NK-92 (cell line): ENCODE data around the gene STOML2.

ENCODE experiments used
- DNase-seq: peaks from one replicate; lab custom pipeline; 2025; ENCODE audit not compliant: unreplicated experiment; lab: John Stamatoyannopoulos, UW

STOML2 gene

GRCh38 chr9:35107297-35108290, 4.7 kb upstream of the STOML2 start:
- no peak for DNase-seq

- no peak for DNase-seq
Measured at GRCh38 chr9:35106343-35106730, 3.4 kb upstream of the STOML2 start.

DNA sequence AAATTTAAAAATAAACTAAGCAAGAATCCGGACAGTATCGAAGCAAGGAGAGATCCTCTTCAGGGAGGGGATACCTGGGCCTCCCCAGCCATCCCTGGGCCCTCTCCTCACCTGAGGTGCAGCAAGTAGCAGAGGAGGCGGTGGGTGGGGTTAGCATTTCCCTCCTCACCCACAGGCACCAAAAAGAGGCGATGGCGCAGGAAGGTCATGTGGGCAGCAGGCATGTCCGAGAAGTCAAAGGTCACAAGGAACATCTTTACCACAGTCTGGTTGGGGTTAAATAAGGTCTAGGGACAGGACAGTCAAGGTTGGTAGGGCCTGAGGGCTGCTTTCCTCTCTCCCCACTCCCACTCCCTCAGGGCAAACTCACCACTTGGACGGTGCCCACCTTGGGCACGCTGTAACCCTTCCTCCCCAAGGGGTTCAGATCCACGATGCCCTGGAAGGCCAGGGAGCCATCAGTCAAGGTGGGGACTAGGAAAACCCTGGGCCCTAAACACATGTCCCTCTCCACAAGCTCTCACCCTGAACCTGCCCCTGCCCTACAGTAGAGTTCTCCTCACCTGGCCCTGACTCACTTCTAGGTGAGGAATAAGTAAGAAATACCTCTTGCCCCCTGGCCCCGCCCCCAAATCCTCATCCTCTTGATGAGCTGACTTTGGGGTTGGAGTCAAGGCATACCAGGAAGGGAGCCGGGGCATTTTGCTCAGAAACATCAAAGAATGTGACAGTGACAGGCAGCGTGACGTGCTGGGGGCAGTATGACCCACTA, 2.8 kb upstream of the STOML2 start:
- no peak for DNase-seq

DNA sequence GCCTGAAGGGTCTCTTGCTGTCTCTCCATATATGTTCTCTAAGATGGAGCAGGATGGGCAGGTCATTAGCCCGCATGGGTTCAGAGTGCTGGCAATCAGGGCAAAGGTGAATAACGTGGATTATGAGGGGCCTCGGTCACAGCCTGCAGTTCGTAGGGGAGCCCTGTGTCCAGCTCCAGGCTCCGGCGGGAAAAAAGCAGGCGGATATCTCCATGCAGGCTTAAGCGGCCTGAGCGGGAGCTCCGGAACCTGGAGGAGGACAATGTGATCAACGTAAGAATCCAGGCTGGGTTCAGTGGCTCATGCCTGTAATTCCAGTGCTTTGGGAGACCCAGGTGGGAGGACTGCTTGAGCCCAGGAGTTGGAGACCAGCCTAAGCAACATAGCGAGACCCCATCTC, 2.2 kb upstream of the STOML2 start:
- DNase-seq: no peak

- no peak for DNase-seq
Measured at GRCh38 chr9:35104586-35104985, 1.7 kb upstream of the STOML2 start.

DNA sequence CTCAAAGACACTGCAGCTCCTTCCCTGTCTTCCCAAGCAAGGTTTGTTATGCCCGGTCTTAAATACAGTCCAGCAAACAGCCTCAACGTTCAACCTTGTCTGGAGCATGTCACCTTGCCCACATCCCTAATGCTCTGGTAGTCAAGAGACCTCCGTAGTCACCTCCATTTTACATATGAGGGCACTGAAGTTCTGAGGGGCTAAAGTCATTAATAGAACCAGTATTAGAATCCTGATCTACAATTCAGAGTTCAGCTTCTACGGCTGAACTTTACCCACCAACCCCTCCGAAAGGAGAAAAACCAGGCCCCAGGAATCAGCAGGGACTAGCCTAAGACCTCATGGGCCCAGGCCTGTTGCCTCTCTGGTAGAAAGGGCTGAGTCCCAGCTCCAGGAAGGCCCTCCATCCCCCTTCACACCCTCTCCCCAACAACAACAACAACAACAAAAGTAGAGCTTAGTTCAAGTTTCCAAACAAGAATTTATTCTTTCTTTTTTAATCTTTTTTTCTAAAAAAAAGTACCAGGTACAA, 795 bp upstream of the STOML2 start:
- no peak for DNase-seq

- no peak for DNase-seq
Measured at GRCh38 chr9:35102465-35102768, 514 bp downstream of the STOML2 start.

- DNase-seq: no peak
Measured at GRCh38 chr9:35097573-35097972, 5.4 kb downstream of the STOML2 start.

- no peak for DNase-seq
Measured at GRCh38 chr9:35096035-35096849, 6.7 kb downstream of the STOML2 start, which contains the start of gene PIGO. Gene PIGO, minus strand, starts transcription at chr9:35096591. Its CDS starts 1,026 bp downstream, at chr9:35095565.

GRCh38 chr9:35091536-35091935, 11.4 kb downstream of the STOML2 start:
- no peak for DNase-seq

DNA sequence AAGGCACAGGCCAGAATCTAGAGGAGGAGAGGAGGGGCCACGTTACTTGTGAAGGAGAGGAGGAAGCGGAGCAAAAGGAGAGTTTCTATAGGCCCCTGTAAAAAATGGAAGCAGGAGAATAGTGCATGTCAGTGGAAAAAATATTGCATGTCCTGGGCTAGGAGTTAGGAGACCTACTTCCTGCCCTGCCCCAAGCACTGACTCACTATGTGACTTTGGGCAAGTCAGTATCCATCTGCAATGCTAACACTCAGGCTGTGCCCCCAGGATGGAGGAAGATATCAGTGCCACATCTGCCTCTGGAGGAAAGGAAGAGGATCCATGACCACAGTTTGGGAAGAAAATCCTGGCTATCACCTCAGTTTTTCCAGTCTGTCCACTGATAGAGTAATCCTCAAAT, 13.5 kb downstream of the STOML2 start:
- DNase-seq: no peak

- DNase-seq: no peak
Measured at GRCh38 chr9:35085078-35085477, 17.9 kb downstream of the STOML2 start.

GRCh38 chr9:35079426-35080341, 23.2 kb downstream of the STOML2 start, which contains the start of gene FANCG:
Gene FANCG, minus strand, starts transcription at chr9:35079942. Its CDS starts 418 bp downstream, at chr9:35079524.
- no peak for DNase-seq

- DNase-seq: no peak
Measured at GRCh38 chr9:35079041-35079425, 23.9 kb downstream of the STOML2 start.

DNA sequence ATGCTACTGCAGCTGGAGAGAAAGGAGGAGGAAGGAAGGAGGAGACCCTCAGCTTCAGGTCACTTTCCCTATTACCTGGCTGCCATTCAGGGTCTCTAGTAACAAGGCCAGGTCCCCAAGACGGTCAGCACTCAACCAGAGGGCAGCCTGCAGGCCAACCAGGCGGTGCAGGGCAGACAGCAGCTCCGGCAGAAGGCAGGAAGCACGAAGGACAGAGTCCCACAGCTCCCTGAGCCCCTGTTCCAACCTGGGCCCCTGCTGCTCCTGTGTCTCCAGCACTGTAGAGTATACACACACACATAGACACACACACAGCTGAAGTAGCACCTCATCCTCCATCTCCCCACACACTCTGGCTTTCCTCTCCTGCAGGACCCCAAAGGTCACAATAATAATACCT, 24.9 kb downstream of the STOML2 start:
- no peak for DNase-seq

DNA sequence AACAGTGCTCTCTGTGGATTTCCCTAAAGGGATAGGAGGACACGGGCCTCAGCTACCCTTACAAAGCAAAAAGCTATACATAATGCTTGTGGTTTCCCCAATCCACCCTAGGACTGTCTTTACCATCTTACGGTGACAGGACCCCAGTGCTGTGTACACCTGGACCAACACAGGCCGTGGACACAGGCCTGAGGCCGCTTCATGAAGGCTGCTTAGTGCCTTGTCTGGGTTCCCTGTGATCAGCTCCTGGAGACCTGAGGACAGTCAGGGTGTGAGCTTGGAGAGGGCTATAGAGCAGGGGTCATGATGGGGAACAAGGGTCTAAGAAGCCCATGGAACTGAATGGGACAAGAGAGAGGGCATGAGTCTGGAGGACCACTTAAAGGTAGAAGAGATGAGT, 26.1 kb downstream of the STOML2 start:
- DNase-seq: no peak

DNA sequence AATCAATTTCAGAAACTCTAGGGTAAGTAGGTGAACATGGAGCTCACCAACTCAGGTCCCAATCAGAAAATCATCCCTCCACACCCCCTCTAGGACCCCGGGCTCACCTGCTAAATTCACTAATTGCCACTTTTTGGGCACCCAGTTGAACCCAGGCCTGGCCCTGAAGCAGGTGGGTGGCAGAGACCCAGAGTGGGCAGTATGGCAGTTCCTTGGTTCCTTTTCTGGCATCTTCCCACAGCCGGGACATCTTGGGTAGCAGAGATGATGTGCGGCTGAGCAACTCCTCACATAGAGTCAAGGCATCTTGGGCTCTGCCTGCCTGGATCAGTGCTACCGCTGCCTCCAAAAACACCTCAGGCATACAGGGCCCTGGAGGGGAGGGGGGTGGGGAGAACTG, 27.6 kb downstream of the STOML2 start:
- DNase-seq: no peak

DNA sequence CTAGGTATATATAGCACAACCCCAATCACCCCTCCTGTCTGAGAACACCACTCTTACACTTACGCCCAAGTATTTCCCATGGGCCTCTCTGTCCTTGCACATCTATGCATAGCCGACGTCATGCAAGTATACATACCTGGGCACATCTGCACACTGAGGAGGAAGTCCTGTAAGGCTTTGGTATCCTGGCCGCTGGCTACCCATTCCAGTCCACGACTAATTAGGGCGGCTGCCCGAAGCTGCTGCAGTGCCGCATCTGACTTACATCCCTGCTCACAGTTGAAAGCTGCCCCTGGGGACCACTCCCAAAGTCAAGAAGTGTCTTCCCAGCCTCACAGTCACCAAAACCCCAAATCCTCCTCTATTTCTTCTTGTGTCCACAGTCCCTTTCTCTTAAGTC, 28.1 kb downstream of the STOML2 start:
- no peak for DNase-seq

DNA sequence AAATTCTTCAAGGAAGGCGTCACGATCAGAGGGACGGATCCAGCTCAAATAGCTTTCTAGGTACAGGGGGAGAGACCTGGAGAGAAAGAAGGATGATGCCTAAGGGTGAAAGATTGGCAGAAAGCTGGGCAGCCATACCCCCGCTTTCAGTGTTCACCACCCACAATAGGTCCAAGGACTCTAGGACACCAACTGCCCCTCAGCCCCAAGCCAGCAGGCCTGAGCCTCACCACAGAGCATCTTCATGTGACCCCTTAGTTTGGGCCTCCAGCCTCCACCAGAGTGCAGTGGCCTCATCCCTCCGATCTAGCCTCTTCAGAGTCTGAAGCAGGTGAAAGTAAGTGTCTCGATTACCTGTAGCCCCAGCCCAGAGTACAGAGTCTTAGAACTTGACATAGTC, 28.8 kb downstream of the STOML2 start:
- DNase-seq: no peak

- no peak for DNase-seq
Measured at GRCh38 chr9:35073279-35073612, 29.7 kb downstream of the STOML2 start.
